Smooth muscle cell (in vitro differentiated cells): Measurements from ENCODE around the gene STK32A. TPM values are rescaled to one million over a fixed set of nuclear protein-coding genes. Genes with fewer than 3 reads are reported as not detected.

Experiments used
- DNase-seq: peaks from one replicate; lab custom pipeline; 2025; ENCODE audit not compliant: unreplicated experiment; lab: John Stamatoyannopoulos, UW
- H2AFZ ChIP-seq: fragments of 200-600 bp; sonication (generic); 2 replicates; pipeline ENCODE4 v1.6.0; 2016; ENCODE audit warnings: antibody characterized with exemption, low read depth, mild to moderate bottlenecking
- H3F3A ChIP-seq: fragments of 200-600 bp; sonication (generic); 2 replicates; pipeline ENCODE4 v1.6.0; 2017; ENCODE audit warnings: antibody characterized with exemption, low read depth
- H3K27ac ChIP-seq: fragments of 200-600 bp; sonication (generic); 2 replicates; pipeline ENCODE4 v1.5.1; 2016; ENCODE audit warnings: low read depth, mild to moderate bottlenecking
- H3K27me3 ChIP-seq: fragments of 200-600 bp; sonication (generic); 2 replicates; pipeline ENCODE4 v1.6.1; 2016; ENCODE audit warnings: low read depth, mild to moderate bottlenecking
- H3K36me3 ChIP-seq: fragments of 200-600 bp; sonication (generic); 2 replicates; pipeline ENCODE4 v1.5.1; 2016; ENCODE audit warnings: low read depth
- H3K4me1 ChIP-seq: fragments of 200-600 bp; sonication (generic); 2 replicates; pipeline ENCODE4 v1.5.1; 2016; ENCODE audit warnings: low read depth
- H3K4me2 ChIP-seq: fragments of 200-600 bp; sonication (generic); 2 replicates; pipeline ENCODE4 v1.6.0; 2016; ENCODE audit warnings: mild to moderate bottlenecking
- H3K4me3 ChIP-seq: fragments of 200-600 bp; sonication (generic); 2 replicates; pipeline ENCODE4 v1.5.1; 2016; ENCODE audit warnings: mild to moderate bottlenecking
- H3K79me2 ChIP-seq: fragments of 200-600 bp; sonication (generic); 2 replicates; pipeline ENCODE4 v1.6.0; 2016; ENCODE audit warnings: low read depth, mild to moderate bottlenecking
- H3K9ac ChIP-seq: fragments of 200-600 bp; sonication (generic); 2 replicates; pipeline ENCODE4 v1.6.0; 2016; ENCODE audit warnings: low read depth
- H3K9me3 ChIP-seq: fragments of 200-600 bp; sonication (generic); replicated peaks from 2 replicates; pipeline ENCODE4 v1.5.1; 2016; ENCODE audit warnings: low read depth
- H4K20me1 ChIP-seq: fragments of 200-600 bp; sonication (generic); 2 replicates; pipeline ENCODE4 v1.6.0; 2016; ENCODE audit warnings: low read depth
- WGBS: methylation state at CpG from one replicate; pipeline ENCODE4 v1.1.7; 2016; ENCODE audit warnings: low lambda C conversion rate; 5-methylcytosine and 5-hydroxymethylcytosine counted together
- polyA plus RNA-seq: library from polyadenylated mRNA; unstranded; fragments of >200 nt; fragmentation: Nextera tagmentation; extraction: Ambion mirVana; gene quantifications from 2 replicates; pipeline ENCODE4 v1.2.1, GENCODE V29; 2016
- total RNA-seq: library from RNA; depleted of rRNA; stranded (reverse); fragments of >200 nt; gene quantifications from 2 replicates; pipeline ENCODE4 v1.2.3, GENCODE V29; 2014
- TF ChIP-seq, protein P1 (sequence below): fragments of 200-600 bp; sonication (generic); IDR thresholded peaks from 2 replicates; pipeline ENCODE4 v1.5.1; 2017; ENCODE audit warnings: borderline replicate concordance, mild to moderate bottlenecking, antibody characterized with exemption; ENCODE audit not compliant: insufficient read depth, poor library complexity, severe bottlenecking

The STK32A gene
- total and polyA plus RNA-seq, 2 experiments from 2014 or later: 0.21 to 1.1 TPM

DNA sequence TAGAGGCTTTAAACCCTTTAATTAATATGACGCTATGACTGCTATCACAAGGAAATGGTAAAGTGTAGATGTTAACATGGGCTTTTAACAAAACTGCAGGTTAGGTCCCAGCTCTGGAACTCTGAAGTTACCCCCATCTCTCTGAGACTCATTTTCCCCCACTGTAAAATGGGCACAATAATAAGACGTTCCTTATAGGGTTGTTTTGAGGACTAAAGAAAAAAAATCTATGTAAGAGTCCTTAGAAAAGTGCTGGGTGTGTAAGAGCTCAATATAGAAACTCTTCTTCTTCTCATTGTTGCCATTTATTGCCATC, 45.8 kb upstream of the STK32A start:
- Histone ChIP-seq H3K9ac (no peak overlapping the region), H2AFZ (peak overlapping the region; percentile 80), H3K27me3 (no peaks in the 10 kb centered on the region), H3K4me3 (no peak overlapping the region), H3K4me2 (no peak overlapping the region), H3K9me3 (no peaks in the 10 kb centered on the region), H3K27ac (no peak overlapping the region), H4K20me1 (no peaks in the 10 kb centered on the region), H3F3A (no peaks in the 10 kb centered on the region), H3K36me3 (no peaks in the 10 kb centered on the region), H3K79me2 (no peaks in the 10 kb centered on the region), H3K4me1 (peaks cover 4% of the 10 kb centered on the region)
- TF ChIP-seq, protein P1, sequence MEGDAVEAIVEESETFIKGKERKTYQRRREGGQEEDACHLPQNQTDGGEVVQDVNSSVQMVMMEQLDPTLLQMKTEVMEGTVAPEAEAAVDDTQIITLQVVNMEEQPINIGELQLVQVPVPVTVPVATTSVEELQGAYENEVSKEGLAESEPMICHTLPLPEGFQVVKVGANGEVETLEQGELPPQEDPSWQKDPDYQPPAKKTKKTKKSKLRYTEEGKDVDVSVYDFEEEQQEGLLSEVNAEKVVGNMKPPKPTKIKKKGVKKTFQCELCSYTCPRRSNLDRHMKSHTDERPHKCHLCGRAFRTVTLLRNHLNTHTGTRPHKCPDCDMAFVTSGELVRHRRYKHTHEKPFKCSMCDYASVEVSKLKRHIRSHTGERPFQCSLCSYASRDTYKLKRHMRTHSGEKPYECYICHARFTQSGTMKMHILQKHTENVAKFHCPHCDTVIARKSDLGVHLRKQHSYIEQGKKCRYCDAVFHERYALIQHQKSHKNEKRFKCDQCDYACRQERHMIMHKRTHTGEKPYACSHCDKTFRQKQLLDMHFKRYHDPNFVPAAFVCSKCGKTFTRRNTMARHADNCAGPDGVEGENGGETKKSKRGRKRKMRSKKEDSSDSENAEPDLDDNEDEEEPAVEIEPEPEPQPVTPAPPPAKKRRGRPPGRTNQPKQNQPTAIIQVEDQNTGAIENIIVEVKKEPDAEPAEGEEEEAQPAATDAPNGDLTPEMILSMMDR: no peak
- WGBS: 14% methylated on average over 2 of the region's 2 CpGs
- DNase-seq: no peak

DNA sequence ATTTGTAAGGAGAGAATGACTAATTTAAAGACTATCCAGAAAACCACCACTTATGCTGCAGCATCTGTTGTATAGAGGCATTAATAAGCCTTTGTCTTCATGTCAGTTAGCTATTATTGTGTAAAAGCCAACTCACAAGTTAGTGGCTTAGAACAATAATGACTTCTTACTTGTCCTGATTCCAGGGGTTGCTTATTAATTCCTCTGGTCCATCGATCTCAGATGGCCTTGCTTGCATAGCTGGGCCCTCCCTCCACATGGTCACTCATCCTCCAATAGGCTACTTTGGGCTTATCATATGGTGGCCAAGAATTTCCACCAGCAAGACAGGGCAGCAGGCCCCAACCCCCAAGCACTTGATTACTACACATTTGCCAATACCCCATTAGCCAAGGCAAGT, 44.5 kb upstream of the STK32A start:
- WGBS: 79% methylated on average over 1 of the region's 1 CpG

DNA sequence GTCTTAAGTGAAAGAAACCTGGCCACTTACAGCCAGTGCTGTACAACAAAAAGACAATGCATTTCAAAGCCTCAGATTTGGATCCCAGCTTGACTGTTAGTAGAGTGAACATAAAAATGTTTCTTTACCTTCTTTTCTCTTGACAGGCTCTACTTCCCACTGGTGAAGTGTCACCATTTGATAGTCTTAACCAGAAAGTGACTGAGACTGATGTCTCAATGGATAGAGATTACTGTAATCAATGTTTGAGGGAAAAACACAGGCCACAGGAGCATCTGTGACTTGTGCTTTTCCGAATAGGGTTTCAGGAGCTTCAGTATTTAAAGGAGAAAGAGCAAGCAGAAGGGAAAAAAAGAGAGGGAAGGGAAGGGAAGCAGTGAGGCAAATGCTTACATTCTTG, 41.7 kb upstream of the STK32A start:
- Histone ChIP-seq H3K4me1 (peaks cover 7% of the 10 kb centered on the region), H3K36me3 (no peaks in the 10 kb centered on the region), H3K9me3 (no peaks in the 10 kb centered on the region), H3K9ac (no peak overlapping the region), H3K79me2 (no peaks in the 10 kb centered on the region), H3K4me3 (no peak overlapping the region), H2AFZ (no peak overlapping the region), H3K27me3 (no peaks in the 10 kb centered on the region), H3F3A (no peaks in the 10 kb centered on the region), H4K20me1 (no peaks in the 10 kb centered on the region), H3K27ac (peak overlapping the region; percentile 41), H3K4me2 (no peak overlapping the region)
- WGBS: 56% methylated on average over 1 of the region's 1 CpG
- no peak for DNase-seq
- TF ChIP-seq, protein P1: no peak

More for the DNA sequence above, 44.5 kb upstream of the STK32A start:
- Histone ChIP-seq H3K4me3 (no peak overlapping the region), H3K79me2 (no peaks in the 10 kb centered on the region), H3K27ac (no peak overlapping the region), H4K20me1 (no peaks in the 10 kb centered on the region), H3K9me3 (no peaks in the 10 kb centered on the region), H3K27me3 (no peaks in the 10 kb centered on the region), H3K4me2 (no peak overlapping the region), H3K4me1 (peaks cover 7% of the 10 kb centered on the region), H3F3A (no peaks in the 10 kb centered on the region), H3K9ac (no peak overlapping the region), H2AFZ (no peak overlapping the region), H3K36me3 (no peaks in the 10 kb centered on the region)
- DNase-seq: no peak
- TF ChIP-seq, protein P1: no peak

DNA sequence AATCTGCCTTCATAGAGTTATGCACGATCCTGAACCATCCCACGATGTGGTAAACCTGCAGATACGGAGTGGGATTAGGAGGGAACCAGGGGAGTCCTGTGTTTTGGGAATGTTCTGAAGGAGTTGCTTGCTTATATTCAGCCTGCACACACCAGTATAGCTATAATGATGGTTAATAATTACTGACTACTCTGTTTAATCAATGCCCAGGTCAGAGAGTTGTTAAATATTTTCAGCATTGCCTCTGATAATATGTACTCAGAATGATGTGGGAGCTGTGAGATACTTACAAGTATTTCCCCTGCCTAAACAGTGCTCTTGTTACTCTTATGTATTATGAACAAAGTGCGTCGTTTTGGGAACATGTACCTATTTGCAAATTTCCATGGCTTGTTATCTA, 34.8 kb upstream of the STK32A start:
- Histone ChIP-seq H3K36me3 (no peaks in the 10 kb centered on the region), H3K4me2 (no peak overlapping the region), H2AFZ (no peak overlapping the region), H3K27ac (no peak overlapping the region), H3K4me3 (no peak overlapping the region), H3K9ac (no peak overlapping the region), H3F3A (no peaks in the 10 kb centered on the region), H3K27me3 (no peaks in the 10 kb centered on the region), H3K79me2 (no peaks in the 10 kb centered on the region), H3K9me3 (no peaks in the 10 kb centered on the region), H3K4me1 (no peaks in the 10 kb centered on the region), H4K20me1 (no peaks in the 10 kb centered on the region)
- no peak for DNase-seq
- 86% methylated on average over 5 of the region's 5 CpGs for WGBS
- TF ChIP-seq, protein P1: no peak
